MG63 (cell line): ENCODE results near the gene RNF11. TPM values are rescaled to one million over a fixed set of nuclear protein-coding genes. Genes with fewer than 3 reads are reported as not detected.

Experiments used
- DNase-seq: peaks from one replicate; pipeline ENCODE4 v3.0.0-alpha.2; 2020
- H3K27me3 ChIP-seq: fragments of 250-450 bp; sonication (Bioruptor Pico); 2 replicates; pipeline ENCODE4 v1.5.1; 2020; ENCODE audit warnings: mild to moderate bottlenecking, moderate library complexity
- H3K36me3 ChIP-seq: fragments of 250-450 bp; sonication (Bioruptor Pico); 2 replicates; pipeline ENCODE4 v1.5.1; 2020; ENCODE audit warnings: mild to moderate bottlenecking, moderate library complexity
- H3K4me3 ChIP-seq: fragments of 250-450 bp; sonication (Bioruptor Pico); 2 replicates; pipeline ENCODE4 v1.5.1; 2020; ENCODE audit warnings: mild to moderate bottlenecking, moderate library complexity
- H3K9me3 ChIP-seq: fragments of 250-450 bp; sonication (Bioruptor Pico); 2 replicates; pipeline ENCODE4 v1.5.1; 2020; ENCODE audit warnings: mild to moderate bottlenecking, moderate library complexity
- total RNA-seq: library from RNA; depleted of rRNA; stranded (reverse); fragments of >200 nt; shearing (Covaris generic); gene quantifications from 2 replicates; pipeline ENCODE4 v1.2.3, GENCODE V29; 2014; ENCODE audit warnings: low replicate concordance

The RNF11 gene
- total RNA-seq, 1 experiment from 2014 or later: 137 TPM

- Histone ChIP-seq H3K4me3 (no peak overlapping the region), H3K9me3 (no peaks in the 10 kb centered on the region), H3K27me3 (no peaks in the 10 kb centered on the region), H3K36me3 (peaks cover 9% of the 10 kb centered on the region)
- DNase-seq: no peak
These were observed 40.2 kb downstream of the RNF11 start for GRCh38 chr1:51276286-51276685.

GRCh38 chr1:51280321-51280978 lies 44.4 kb downstream of the RNF11 start:
- Histone ChIP-seq H3K9me3 (no peaks in the 10 kb centered on the region), H3K27me3 (no peaks in the 10 kb centered on the region), H3K4me3 (no peak overlapping the region), H3K36me3 (peaks cover 5% of the 10 kb centered on the region; the same call in 1 of the 2 replicates)
- DNase-seq: no peak

GRCh38 chr1:51281807-51282206 lies 45.7 kb downstream of the RNF11 start:
- no peak for DNase-seq
- peaks cover 2% of the 10 kb centered on the region; the same call in 1 of the 2 replicates for H3K36me3 ChIP-seq
- H3K4me3 ChIP-seq: no peak overlapping the region
- H3K27me3 ChIP-seq: no peaks in the 10 kb centered on the region
- no peaks in the 10 kb centered on the region for H3K9me3 ChIP-seq

- H3K9me3 ChIP-seq: no peaks in the 10 kb centered on the region
- H3K27me3 ChIP-seq: no peaks in the 10 kb centered on the region
- peaks cover 2% of the 10 kb centered on the region; the same call in 1 of the 2 replicates for H3K36me3 ChIP-seq
- H3K4me3 ChIP-seq: no peak overlapping the region
- DNase-seq: no peak
These were observed 46.5 kb downstream of the RNF11 start for GRCh38 chr1:51282605-51283004.

- Histone ChIP-seq H3K4me3 (no peak overlapping the region), H3K9me3 (no peaks in the 10 kb centered on the region), H3K36me3 (peaks cover 2% of the 10 kb centered on the region; the same call in 1 of the 2 replicates), H3K27me3 (no peaks in the 10 kb centered on the region)
- no peak for DNase-seq
These were observed 47.9 kb downstream of the RNF11 start for GRCh38 chr1:51283979-51284378.

- H3K4me3 ChIP-seq: no peak overlapping the region
- no peaks in the 10 kb centered on the region for H3K27me3 ChIP-seq
- no peaks in the 10 kb centered on the region for H3K9me3 ChIP-seq
- no peak for DNase-seq
- 0 out of 2 replicates have a peak, but pooled peaks cover 2% of the 10 kb centered on the region for H3K36me3 ChIP-seq
These were observed 48.4 kb downstream of the RNF11 start for GRCh38 chr1:51284487-51284954.

GRCh38 chr1:51285055-51285454 lies 49.0 kb downstream of the RNF11 start:
- no peak for DNase-seq
- Histone ChIP-seq H3K27me3 (no peaks in the 10 kb centered on the region), H3K36me3 (0 out of 2 replicates have a peak, but pooled peaks cover 2% of the 10 kb centered on the region), H3K4me3 (no peak overlapping the region), H3K9me3 (no peaks in the 10 kb centered on the region)

GRCh38 chr1:51287966-51288365 lies 51.9 kb downstream of the RNF11 start:
- no peaks in the 10 kb centered on the region for H3K27me3 ChIP-seq

GRCh38 chr1:51288578-51288977 lies 52.5 kb downstream of the RNF11 start:
- Histone ChIP-seq H3K27me3 (no peaks in the 10 kb centered on the region), H3K36me3 (0 out of 2 replicates have a peak, but pooled peaks cover 2% of the 10 kb centered on the region), H3K9me3 (no peaks in the 10 kb centered on the region), H3K4me3 (no peak overlapping the region)
- DNase-seq: no peak

More at GRCh38 chr1:51287966-51288365, 51.9 kb downstream of the RNF11 start:
- no peak for DNase-seq
- Histone ChIP-seq H3K9me3 (no peaks in the 10 kb centered on the region), H3K36me3 (0 out of 2 replicates have a peak, but pooled peaks cover 2% of the 10 kb centered on the region), H3K4me3 (no peak overlapping the region)

- Histone ChIP-seq H3K9me3 (no peaks in the 10 kb centered on the region), H3K4me3 (no peak overlapping the region), H3K36me3 (no peaks in the 10 kb centered on the region), H3K27me3 (no peaks in the 10 kb centered on the region)
- DNase-seq: no peak
These were observed 53.8 kb downstream of the RNF11 start for GRCh38 chr1:51289676-51290488.

- no peak for DNase-seq
These were observed 54.4 kb downstream of the RNF11 start for GRCh38 chr1:51290489-51290847.

GRCh38 chr1:51293898-51294515 lies 57.9 kb downstream of the RNF11 start:
- no peak for DNase-seq
- no peaks in the 10 kb centered on the region for H3K27me3 ChIP-seq

More at GRCh38 chr1:51290489-51290847, 54.4 kb downstream of the RNF11 start:
- Histone ChIP-seq H3K9me3 (no peaks in the 10 kb centered on the region), H3K4me3 (no peak overlapping the region), H3K27me3 (no peaks in the 10 kb centered on the region), H3K36me3 (no peaks in the 10 kb centered on the region)

GRCh38 chr1:51294566-51295184 lies 58.6 kb downstream of the RNF11 start:
- no peaks in the 10 kb centered on the region for H3K9me3 ChIP-seq
- no peaks in the 10 kb centered on the region for H3K36me3 ChIP-seq
- DNase-seq: no peak
- no peak overlapping the region for H3K4me3 ChIP-seq
- no peaks in the 10 kb centered on the region for H3K27me3 ChIP-seq

More at GRCh38 chr1:51293898-51294515, 57.9 kb downstream of the RNF11 start:
- no peaks in the 10 kb centered on the region for H3K9me3 ChIP-seq
- H3K4me3 ChIP-seq: no peak overlapping the region
- H3K36me3 ChIP-seq: no peaks in the 10 kb centered on the region

GRCh38 chr1:51295926-51296325 lies 59.9 kb downstream of the RNF11 start:
- no peaks in the 10 kb centered on the region for H3K27me3 ChIP-seq
- no peaks in the 10 kb centered on the region for H3K36me3 ChIP-seq
- H3K9me3 ChIP-seq: no peaks in the 10 kb centered on the region
- no peak for DNase-seq
- H3K4me3 ChIP-seq: no peak overlapping the region

- Histone ChIP-seq H3K27me3 (no peaks in the 10 kb centered on the region), H3K4me3 (peak overlapping the region; percentile 22), H3K36me3 (no peaks in the 10 kb centered on the region), H3K9me3 (no peaks in the 10 kb centered on the region)
- DNase-seq: peak; percentile 83
These were observed 60.6 kb downstream of the RNF11 start for GRCh38 chr1:51296383-51297357.
